GM12878 (cell line): ENCODE results near the gene GNG12. TPM values are rescaled to one million over a fixed set of nuclear protein-coding genes. Genes with fewer than 3 reads are reported as not detected.

Experiments
- ATAC-seq: fragments of 200-7000 bp; cut with Tn5 transposase; 3 replicates; pipeline ENCODE4 v1.9.1; 2020; ENCODE audit warnings: mild to moderate bottlenecking, moderate library complexity
- BruUV-seq: library from RNA; stranded (reverse); fragments of 400-500 nt; replicated peaks from 2 replicates; lab custom pipeline; 2021; lab: Mats Ljungman, UMichigan
- CTCF ChIA-PET: fragments of 300-600 bp; sonication (Branson Sonifier 250); formaldehyde crosslinking; extraction: SDS; loops from one replicate; lab custom pipeline; 2021; ENCODE audit warnings: inconsistent platforms; lab: Yijun Ruan, JAX
- POLR2A ChIA-PET: fragments of 350-600 bp; formaldehyde crosslinking; extraction: SDS; loops from one replicate; lab custom pipeline; 2021; ENCODE audit warnings: inconsistent platforms; lab: Charles Lee
- RAD21 ChIA-PET: fragments of 300-600 bp; sonication (Branson Sonifier 250); formaldehyde crosslinking; loops from one replicate; lab custom pipeline; 2023; ENCODE audit warnings: antibody characterized with exemption; ENCODE audit not compliant: unreplicated experiment; lab: Charles Lee
- SMC1A ChIA-PET: fragments of 300-600 bp; sonication (Branson Sonifier 250); formaldehyde crosslinking; loops from one replicate; lab custom pipeline; 2023; ENCODE audit not compliant: unreplicated experiment, uncharacterized antibody; lab: Charles Lee
- DNase-seq: peaks from one replicate; pipeline ENCODE4 v3.0.0-alpha.2; 2011; ENCODE audit warnings: low read depth, low spot score
- FAIRE-seq: peaks from 3 replicates; lab custom pipeline; 2011; peaks lifted over from hg19 to GRCh38; lab: Jason Lieb, UNC
- H2AFZ ChIP-seq: 2 replicates; pipeline ENCODE4 v1.6.0; 2011; ENCODE audit warnings: low read depth, low read length, control low read depth; ENCODE audit not compliant: control insufficient read depth
- H3K27ac ChIP-seq: 2 replicates; pipeline ENCODE4 v1.5.1; 2011; ENCODE audit warnings: control low read depth; ENCODE audit not compliant: control insufficient read depth, insufficient read depth
- H3K27me3 ChIP-seq, 2 experiments: replicated peaks in 1 of 2; 2 replicates each; pipeline versions ENCODE4 v1.6.0 to v1.6.1; 2011; ENCODE audit warnings: low read length in 1 of 2; ENCODE audit not compliant: control insufficient read depth in 2 of 2, insufficient read depth in 2 of 2
- H3K36me3 ChIP-seq, 2 experiments: 2 replicates each; pipeline ENCODE4 v1.5.1; 2011; ENCODE audit warnings: low read length in 1 of 2; ENCODE audit not compliant: control insufficient read depth in 2 of 2, insufficient read depth in 2 of 2
- H3K4me1 ChIP-seq: 2 replicates; pipeline ENCODE4 v1.6.1; 2011; ENCODE audit warnings: mild to moderate bottlenecking, low read length, moderate library complexity, mixed read lengths; ENCODE audit not compliant: control insufficient read depth, insufficient read depth
- H3K4me2 ChIP-seq: 2 replicates; pipeline ENCODE4 v1.6.0; 2011; ENCODE audit warnings: control low read depth; ENCODE audit not compliant: control insufficient read depth, insufficient read depth
- H3K4me3 ChIP-seq: fragments of 200-600 bp; sonication (generic); 2 replicates; pipeline ENCODE4 v1.5.1; 2016
- H3K79me2 ChIP-seq: 2 replicates; pipeline ENCODE4 v1.6.0; 2011; ENCODE audit warnings: low read length; ENCODE audit not compliant: control insufficient read depth, insufficient read depth
- H3K9ac ChIP-seq: 2 replicates; pipeline ENCODE4 v1.8.0; 2011; ENCODE audit warnings: low read length, control low read depth, mixed read lengths; ENCODE audit not compliant: control insufficient read depth, insufficient read depth
- H3K9me3 ChIP-seq: replicated peaks from 3 replicates; pipeline ENCODE4 v1.5.1; 2011; ENCODE audit warnings: mild to moderate bottlenecking, low read length; ENCODE audit not compliant: control insufficient read depth, insufficient read depth
- H4K20me1 ChIP-seq: 2 replicates; pipeline ENCODE4 v1.6.0; 2011; ENCODE audit not compliant: control insufficient read depth, insufficient read depth
- BHLHE40 ChIP-seq, 2 experiments: fragments of 450-650 bp in 1 of 2; IDR thresholded peaks; 2 replicates each; pipeline ENCODE4 v1.6.1; 2011 to 2017; ENCODE audit warnings: low read depth in 2 of 2, borderline replicate concordance in 1 of 2, improper control_type of control experiment in 1 of 2, low read length in 1 of 2, mild to moderate bottlenecking in 1 of 2
- BRCA1 ChIP-seq: IDR thresholded peaks from 2 replicates; pipeline ENCODE4 v1.6.1; 2011; ENCODE audit warnings: low read depth, low read length, improper control_type of control experiment
- CHD2 ChIP-seq: IDR thresholded peaks from 2 replicates; pipeline ENCODE4 v1.6.1; 2011; ENCODE audit warnings: low read depth, low read length, improper control_type of control experiment, borderline replicate concordance
- CHD4 ChIP-seq: fragments of 200-600 bp; sonication (generic); IDR thresholded peaks from 2 replicates; pipeline ENCODE4 v1.6.1; 2016; ENCODE audit warnings: mild to moderate bottlenecking
- DPF2 ChIP-seq: fragments of 450-650 bp; IDR thresholded peaks from 2 replicates; pipeline ENCODE4 v1.6.1; 2017; ENCODE audit warnings: mild to moderate bottlenecking
- HDAC6 ChIP-seq: fragments of 200-600 bp; sonication (generic); IDR thresholded peaks from one replicate; pipeline ENCODE4 v1.8.0; 2017; ENCODE audit warnings: antibody characterized with exemption; ENCODE audit not compliant: unreplicated experiment
- IKZF1 ChIP-seq: fragments of 450-650 bp; conservative IDR thresholded peaks from 2 replicates; pipeline ENCODE4 v1.6.1; 2017; ENCODE audit warnings: antibody characterized with exemption, mild to moderate bottlenecking
- KDM1A ChIP-seq: fragments of 200-600 bp; sonication (generic); IDR thresholded peaks from 2 replicates; pipeline ENCODE4 v1.6.1; 2016; ENCODE audit warnings: borderline replicate concordance
- KLF5 ChIP-seq: fragments of 450-650 bp; IDR thresholded peaks from 2 replicates; pipeline ENCODE4 v1.6.1; 2014; ENCODE audit warnings: mild to moderate bottlenecking; ENCODE audit not compliant: partially characterized antibody
- MTA3 ChIP-seq: IDR thresholded peaks from 2 replicates; pipeline ENCODE4 v1.6.1; 2012; ENCODE audit warnings: low read length, inconsistent platforms, borderline replicate concordance
- NR2C2 ChIP-seq: IDR thresholded peaks from 2 replicates; pipeline ENCODE4 v1.6.1; 2011; ENCODE audit warnings: borderline replicate concordance, low read depth; ENCODE audit not compliant: control insufficient read depth, insufficient read length
- STAT3 ChIP-seq: IDR thresholded peaks from 2 replicates; pipeline ENCODE4 v1.6.1; 2011; ENCODE audit warnings: low read depth, low read length, improper control_type of control experiment
- ZSCAN29 ChIP-seq: fragments of 450-650 bp; IDR thresholded peaks from 2 replicates; pipeline ENCODE4 v1.6.1; 2017; ENCODE audit warnings: mild to moderate bottlenecking, moderate library complexity
- WGBS: methylation state at CpG from one replicate; pipeline ENCODE4 v1.1.6; 2016; ENCODE audit warnings: low lambda C conversion rate; ENCODE audit not compliant: insufficient replicate concordance, insufficient coverage; ENCODE audit errors: missing lambda C conversion rate; 5-methylcytosine and 5-hydroxymethylcytosine counted together
- in situ Hi-C: fragments of 300-500 bp; cut with MboI; formaldehyde crosslinking; loops from 9 replicates; pipeline ENCODE4 v1.14.3; 2018; ENCODE audit warnings: mixed read lengths
- intact Hi-C: fragments of 100-400 bp; cut with micrococcal nuclease; formaldehyde crosslinking; loops from one replicate; pipeline ENCODE4 v1.14.2; 2022; ENCODE audit not compliant: unreplicated experiment
- polyA plus RNA-seq, 11 experiments: library from polyadenylated mRNA; depleted of rRNA in 4 of 11; unstranded in 6 of 11; stranded (reverse) in 5 of 11; fragments of >200 nt; fragmentation: Nextera tagmentation in 4 of 11; fragmentation: Illumina TruSeq in 1 of 11; extraction: Ambion mirVana in 4 of 11; extraction: Trizol in 1 of 11; gene quantifications; 1 replicate in 1 of 11; 2 replicates in 10 of 11; pipeline versions ENCODE4 v1.2.1 to v1.2.3, GENCODE V29; 2011 to 2016; ENCODE audit warnings: inconsistent platforms in 2 of 11, missing spikeins in 2 of 11, low read depth in 1 of 11
- total RNA-seq, 4 experiments: library from RNA; depleted of rRNA in 3 of 4; stranded (reverse); fragments of >200 nt in 3 of 4; fragmentation: Illumina TruSeq in 1 of 4; extraction: Trizol in 1 of 4; gene quantifications; 2 replicates each; pipeline versions ENCODE4 v1.2.1 to v1.2.3, GENCODE V29; 2013 to 2021
- TF ChIP-seq, protein P1 (sequence below): IDR thresholded peaks from 2 replicates; pipeline ENCODE4 v1.6.1; 2011; ENCODE audit warnings: borderline replicate concordance, low read depth, mild to moderate bottlenecking, moderate library complexity, mixed read lengths, low read length; ENCODE audit not compliant: insufficient read depth; ENCODE audit errors: extremely low read length
- TF ChIP-seq, protein P2 (sequence below), 3 experiments: IDR thresholded peaks in 2 of 3; conservative IDR thresholded peaks in 1 of 3; 2 replicates each; pipeline ENCODE4 v1.5.1; 2011; ENCODE audit warnings: low read depth in 3 of 3, low read length in 3 of 3, mild to moderate bottlenecking in 3 of 3, control low read depth in 2 of 3, moderate library complexity in 2 of 3, inconsistent platforms in 1 of 3, mixed read lengths in 1 of 3; ENCODE audit not compliant: control insufficient read depth in 2 of 3, insufficient read depth in 1 of 3; ENCODE audit errors: extremely low read depth in 1 of 3

Gene GNG12
- total and polyA plus RNA-seq, 10 of the 15 experiments (the other 5 are each of a cell fraction or from before 2014, with no cell fraction given): 0.22 to 32.8 (median 0.35) TPM

DNA sequence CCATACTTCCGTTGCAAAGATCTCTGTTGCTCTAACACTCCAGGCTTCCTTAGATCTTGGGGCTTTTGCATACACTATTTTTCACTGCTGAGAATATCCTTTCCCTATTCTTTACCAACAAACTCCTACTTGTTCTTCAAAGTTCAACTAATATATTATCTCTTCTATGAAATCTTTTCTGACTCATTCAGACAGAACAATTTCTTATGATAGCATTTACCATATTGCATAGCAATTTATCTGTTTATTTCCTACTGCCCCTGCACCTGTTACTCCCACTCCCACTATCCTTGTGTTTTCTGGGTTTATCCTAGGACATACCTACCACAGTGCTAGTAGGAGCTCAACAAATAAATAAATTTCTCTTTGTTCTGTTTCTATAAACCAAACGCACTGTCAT lies 137.3 kb downstream of the GNG12 start:
- in situ Hi-C loops: no loop called here
- 86% methylated on average over 2 of the region's 2 CpGs for WGBS
- CTCF ChIA-PET: no interaction called here
- POLR2A ChIA-PET: no interaction called here
- no peak overlapping the region for H3K4me2 ChIP-seq
- no peak overlapping the region for H3K27ac ChIP-seq
- H3K9me3 ChIP-seq: no peaks in the 10 kb centered on the region
- intact Hi-C loops: no loop called here
- RAD21 ChIA-PET: interaction anchor here (1.3 kb wide), 1 partner anchor 11 kb away, joined by 6 read pairs; the partner anchor contains the start of gene GADD45A
- TF ChIP-seq IKZF1 (no peak), KLF5 (no peak), CHD4 (no peak), CHD2 (no peak), DPF2 (no peak), HDAC6 (no peak), ZSCAN29 (no peak), BRCA1 (no peak), BHLHE40 (IDR thresholded peaks at IDR 0.05; ENCODE audit: borderline replicate concordance in 1 of 2, low read depth in 2 of 2, low read length in 1 of 2) (no peak), STAT3 (no peak), MTA3 (no peak), NR2C2 (no peak), KDM1A (no peak)
- TF ChIP-seq, protein P1, sequence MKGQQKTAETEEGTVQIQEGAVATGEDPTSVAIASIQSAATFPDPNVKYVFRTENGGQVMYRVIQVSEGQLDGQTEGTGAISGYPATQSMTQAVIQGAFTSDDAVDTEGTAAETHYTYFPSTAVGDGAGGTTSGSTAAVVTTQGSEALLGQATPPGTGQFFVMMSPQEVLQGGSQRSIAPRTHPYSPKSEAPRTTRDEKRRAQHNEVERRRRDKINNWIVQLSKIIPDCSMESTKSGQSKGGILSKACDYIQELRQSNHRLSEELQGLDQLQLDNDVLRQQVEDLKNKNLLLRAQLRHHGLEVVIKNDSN: no peak
- TF ChIP-seq, protein P2, sequence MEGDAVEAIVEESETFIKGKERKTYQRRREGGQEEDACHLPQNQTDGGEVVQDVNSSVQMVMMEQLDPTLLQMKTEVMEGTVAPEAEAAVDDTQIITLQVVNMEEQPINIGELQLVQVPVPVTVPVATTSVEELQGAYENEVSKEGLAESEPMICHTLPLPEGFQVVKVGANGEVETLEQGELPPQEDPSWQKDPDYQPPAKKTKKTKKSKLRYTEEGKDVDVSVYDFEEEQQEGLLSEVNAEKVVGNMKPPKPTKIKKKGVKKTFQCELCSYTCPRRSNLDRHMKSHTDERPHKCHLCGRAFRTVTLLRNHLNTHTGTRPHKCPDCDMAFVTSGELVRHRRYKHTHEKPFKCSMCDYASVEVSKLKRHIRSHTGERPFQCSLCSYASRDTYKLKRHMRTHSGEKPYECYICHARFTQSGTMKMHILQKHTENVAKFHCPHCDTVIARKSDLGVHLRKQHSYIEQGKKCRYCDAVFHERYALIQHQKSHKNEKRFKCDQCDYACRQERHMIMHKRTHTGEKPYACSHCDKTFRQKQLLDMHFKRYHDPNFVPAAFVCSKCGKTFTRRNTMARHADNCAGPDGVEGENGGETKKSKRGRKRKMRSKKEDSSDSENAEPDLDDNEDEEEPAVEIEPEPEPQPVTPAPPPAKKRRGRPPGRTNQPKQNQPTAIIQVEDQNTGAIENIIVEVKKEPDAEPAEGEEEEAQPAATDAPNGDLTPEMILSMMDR (IDR thresholded peaks at IDR 0.05 in 2 of 3, conservative IDR thresholded peaks at IDR 0.05 in 1 of 3; ENCODE audit: control insufficient read depth in 2 of 3, extremely low read depth in 1 of 3, insufficient read depth in 1 of 3, low read depth in 3 of 3, low read length in 3 of 3): no peak
- H4K20me1 ChIP-seq: no peaks in the 10 kb centered on the region
- H3K27me3 ChIP-seq: no peaks in the 10 kb centered on the region
- no peaks in the 10 kb centered on the region for H3K79me2 ChIP-seq
- no peak overlapping the region for H3K4me3 ChIP-seq
- H3K9ac ChIP-seq: no peak overlapping the region
- H3K4me1 ChIP-seq: no peaks in the 10 kb centered on the region
- no TSS peak for BruUV-seq
- DNase-seq: no peak
- H3K36me3 ChIP-seq: no peaks in the 10 kb centered on the region
- ATAC-seq: no peak
- SMC1A ChIA-PET: interaction anchor here (1.5 kb wide), 2 partner anchors 11 to 64 kb away, joined by 4 to 6 read pairs; partner anchors contain the start of gene GADD45A
- FAIRE-seq: no peak
- no peak overlapping the region for H2AFZ ChIP-seq
